Liver (tissue), 9 donors: ENCODE results near the gene MAP3K20. TPM values are rescaled to one million over a fixed set of nuclear protein-coding genes. Genes with fewer than 3 reads are reported as not detected.

Experiments used
- DNase-seq: peaks from one replicate; pipeline ENCODE4 v3.0.0-alpha.2; 2017; ENCODE audit warnings: low spot score
- H3K27ac ChIP-seq, 2 donors: one replicate each; pipeline ENCODE4 v1.7.0; 2013; ENCODE audit warnings: inconsistent platforms in 2 of 2, low read length in 2 of 2, control low read depth in 1 of 2, low read depth in 1 of 2, mild to moderate bottlenecking in 1 of 2
- H3K27me3 ChIP-seq, 4 donors: one replicate each; pipeline versions ENCODE4 v1.6.1 to v1.7.0; 2013; ENCODE audit warnings: low read length in 3 of 4, inconsistent platforms in 1 of 4, mild to moderate bottlenecking in 1 of 4, moderate library complexity in 1 of 4; ENCODE audit not compliant: control insufficient read depth in 4 of 4, insufficient read depth in 4 of 4
- H3K36me3 ChIP-seq, 4 donors: one replicate each; pipeline versions ENCODE4 v1.6.1 to v1.7.0; 2013; ENCODE audit warnings: low read length in 3 of 4, mild to moderate bottlenecking in 3 of 4, low read depth in 1 of 4, moderate library complexity in 1 of 4; ENCODE audit not compliant: control insufficient read depth in 4 of 4, insufficient read depth in 3 of 4
- H3K4me1 ChIP-seq, 4 donors: one replicate each; pipeline versions ENCODE4 v1.6.1 to v1.7.0; 2013; ENCODE audit warnings: low read length in 3 of 4, mild to moderate bottlenecking in 3 of 4, moderate library complexity in 1 of 4; ENCODE audit not compliant: control insufficient read depth in 4 of 4, insufficient read depth in 4 of 4
- H3K4me3 ChIP-seq, 3 donors: one replicate each; pipeline versions ENCODE4 v1.6.1 to v1.7.0; 2013; ENCODE audit warnings: low read length in 3 of 3, control low read depth in 1 of 3, low read depth in 1 of 3, mild to moderate bottlenecking in 1 of 3
- H3K9ac ChIP-seq, 2 donors: one replicate each; pipeline ENCODE4 v1.7.0; 2013; ENCODE audit warnings: low read length in 2 of 2, mild to moderate bottlenecking in 2 of 2, moderate library complexity in 2 of 2, control low read depth in 1 of 2, low read depth in 1 of 2
- H3K9me3 ChIP-seq, 4 donors: one replicate each; pipeline versions ENCODE4 v1.6.1 to v1.7.0; 2013; ENCODE audit warnings: low read length in 3 of 4; ENCODE audit not compliant: control insufficient read depth in 4 of 4
- EGR1 ChIP-seq, 2 donors: IDR thresholded peaks; 2 replicates each; pipeline ENCODE4 v1.6.1; 2016 to 2018; ENCODE audit warnings: antibody characterized with exemption in 2 of 2, low read depth in 2 of 2
- FOXA1 ChIP-seq: IDR thresholded peaks from 2 replicates; pipeline ENCODE4 v1.6.1; 2016; ENCODE audit warnings: antibody characterized with exemption
- FOXA2 ChIP-seq: IDR thresholded peaks from 2 replicates; pipeline ENCODE4 v1.6.1; 2016; ENCODE audit warnings: antibody characterized with exemption
- GABPA ChIP-seq, 2 donors: IDR thresholded peaks in 1 of 2; conservative IDR thresholded peaks in 1 of 2; 2 replicates each; pipeline ENCODE4 v1.6.1; 2016; ENCODE audit warnings: antibody characterized with exemption in 2 of 2, mild to moderate bottlenecking in 1 of 2, moderate library complexity in 1 of 2
- HNF4A ChIP-seq, 2 donors: conservative IDR thresholded peaks; 2 replicates each; pipeline ENCODE4 v1.6.1; 2016; ENCODE audit warnings: antibody characterized with exemption in 2 of 2, mild to moderate bottlenecking in 2 of 2
- HNF4G ChIP-seq: IDR thresholded peaks from 2 replicates; pipeline ENCODE4 v1.6.1; 2016; ENCODE audit warnings: antibody characterized with exemption
- JUND ChIP-seq, 2 donors: IDR thresholded peaks; 2 replicates each; pipeline ENCODE4 v1.6.1; 2016; ENCODE audit warnings: antibody characterized with exemption in 2 of 2
- NR2F2 ChIP-seq: IDR thresholded peaks from 2 replicates; pipeline ENCODE4 v1.6.1; 2016; ENCODE audit warnings: antibody characterized with exemption
- RAD21 ChIP-seq, 2 donors: IDR thresholded peaks; 2 replicates each; pipeline ENCODE4 v1.6.1; 2016; ENCODE audit warnings: antibody characterized with exemption in 2 of 2, mild to moderate bottlenecking in 2 of 2
- RXRA ChIP-seq, 2 donors: IDR thresholded peaks; 2 replicates each; pipeline ENCODE4 v1.6.1; 2017 to 2018; ENCODE audit warnings: antibody characterized with exemption in 2 of 2, mild to moderate bottlenecking in 1 of 2
- SP1 ChIP-seq: IDR thresholded peaks from 2 replicates; pipeline ENCODE4 v1.6.1; 2018; ENCODE audit warnings: antibody characterized with exemption, mild to moderate bottlenecking
- TAF1 ChIP-seq: conservative IDR thresholded peaks from 2 replicates; pipeline ENCODE4 v1.6.1; 2016; ENCODE audit warnings: antibody characterized with exemption, mild to moderate bottlenecking
- YY1 ChIP-seq: IDR thresholded peaks from 2 replicates; pipeline ENCODE4 v1.6.1; 2016; ENCODE audit warnings: antibody characterized with exemption, mild to moderate bottlenecking
- WGBS: extraction: QIAGEN DNeasy Blood & Tissue Kit; methylation state at CpG from one replicate; pipeline ENCODE4 v1.1.7; 2013; 5-methylcytosine and 5-hydroxymethylcytosine counted together
- polyA plus RNA-seq, 2 donors: library from polyadenylated mRNA; stranded (reverse) in 1 of 2; unstranded in 1 of 2; fragments of 200-250 nt in 1 of 2; fragments of >200 nt in 1 of 2; fragmentation: Nextera tagmentation in 1 of 2; extraction: Ambion mirVana in 1 of 2; gene quantifications; one replicate each; pipeline versions ENCODE4 v1.2.1 to v1.2.3, GENCODE V29; 2013 to 2015
- total RNA-seq, 2 donors: library from RNA; depleted of rRNA; stranded (reverse); fragments of >200 nt; gene quantifications; one replicate each; pipeline ENCODE4 v1.2.3, GENCODE V29; 2014
- TF ChIP-seq, protein P1 (sequence below): IDR thresholded peaks from 2 replicates; pipeline ENCODE4 v1.6.1; 2016; ENCODE audit warnings: antibody characterized with exemption
- TF ChIP-seq, protein P2 (sequence below): IDR thresholded peaks from 2 replicates; pipeline ENCODE4 v1.6.1; 2016; ENCODE audit warnings: antibody characterized with exemption
- TF ChIP-seq, protein P3 (sequence below): IDR thresholded peaks from 2 replicates; pipeline ENCODE4 v1.6.1; 2016; ENCODE audit warnings: antibody characterized with exemption
- TF ChIP-seq, protein P4 (sequence below): fragments of 150-350 bp; IDR thresholded peaks from 2 replicates; pipeline ENCODE4 v1.5.1; 2017; ENCODE audit warnings: improper control_type of control experiment, low read depth, low read length; ENCODE audit not compliant: missing input control
- TF ChIP-seq, protein P5 (sequence below): IDR thresholded peaks from 2 replicates; pipeline ENCODE4 v1.6.1; 2016; ENCODE audit warnings: antibody characterized with exemption, mild to moderate bottlenecking
- donor health status: healthy.
- donor health status: healthy.
- donor health status: healthy.
- donor health status: healthy.
- donor health status: healthy.

Gene MAP3K20
- total and polyA plus RNA-seq, 4 donors, result 9.1 to 22.6 (median 14.9) TPM

DNA sequence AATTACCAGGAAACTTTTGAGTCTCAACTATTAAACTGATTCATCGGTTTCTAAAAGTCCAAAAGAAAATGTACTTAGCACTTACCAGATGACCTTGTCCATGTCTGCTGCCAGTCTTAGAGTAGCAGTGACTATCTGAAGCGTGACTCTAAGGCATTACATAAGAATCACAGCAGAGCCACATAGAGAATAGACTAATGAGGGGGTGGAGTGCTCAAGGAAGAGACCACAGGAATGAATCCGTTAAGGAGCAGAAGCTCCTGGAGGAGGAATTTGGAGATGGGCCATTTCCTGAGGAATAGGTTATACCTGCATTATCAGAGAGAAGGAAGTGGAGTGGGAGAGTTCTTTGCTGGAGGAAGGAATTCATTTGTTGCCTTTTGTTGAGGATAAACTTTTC is 116.0 kb downstream of the MAP3K20 start:
- no peak for DNase-seq
- WGBS, result 89% methylated on average over 3 of the region's 3 CpGs
- no peak overlapping the region for H3K27ac ChIP-seq

DNA sequence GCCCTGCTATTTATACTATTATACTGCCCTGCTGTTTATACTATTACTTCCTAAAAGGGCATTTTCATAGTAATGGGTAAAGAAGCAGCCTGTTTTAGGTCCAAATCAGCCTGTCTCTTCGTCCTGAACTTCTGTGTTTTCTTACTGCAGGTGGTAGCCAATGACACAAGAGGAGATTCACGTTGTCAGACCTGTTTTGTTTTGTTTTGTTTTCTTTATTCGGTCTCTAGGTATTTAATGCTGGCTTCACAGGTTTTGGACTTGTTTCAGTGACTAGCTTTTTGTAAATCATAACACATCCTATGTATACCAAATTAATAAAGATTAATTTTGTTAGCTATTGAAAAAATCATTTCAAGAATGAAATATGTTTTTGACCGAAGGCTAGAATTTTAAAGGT is 116.4 kb downstream of the MAP3K20 start:
- peaks cover 0 to 9% (median 1%) of the 10 kb centered on the region in 4 donors for H3K36me3 ChIP-seq
- TF ChIP-seq, protein P1, sequence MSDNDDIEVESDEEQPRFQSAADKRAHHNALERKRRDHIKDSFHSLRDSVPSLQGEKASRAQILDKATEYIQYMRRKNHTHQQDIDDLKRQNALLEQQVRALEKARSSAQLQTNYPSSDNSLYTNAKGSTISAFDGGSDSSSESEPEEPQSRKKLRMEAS, result no peak
- TF ChIP-seq, protein P2, sequence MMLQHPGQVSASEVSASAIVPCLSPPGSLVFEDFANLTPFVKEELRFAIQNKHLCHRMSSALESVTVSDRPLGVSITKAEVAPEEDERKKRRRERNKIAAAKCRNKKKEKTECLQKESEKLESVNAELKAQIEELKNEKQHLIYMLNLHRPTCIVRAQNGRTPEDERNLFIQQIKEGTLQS, result no peak
- TF ChIP-seq FOXA2 (no peak), HNF4G (no peak), RAD21 (IDR thresholded peaks at IDR 0.05) (no peak), SP1 (no peak), GABPA (IDR thresholded peaks at IDR 0.05 in 1 of 2, conservative IDR thresholded peaks at IDR 0.05 in 1 of 2) (no peak), RXRA (IDR thresholded peaks at IDR 0.05) (no peak)
- 89% methylated on average over 4 of the region's 4 CpGs for WGBS
- H3K27me3 ChIP-seq, result no peaks in the 10 kb centered on the region
- H3K4me3 ChIP-seq, result no peak overlapping the region
- peaks cover 0 to 3% (median 1%) of the 10 kb centered on the region in 4 donors for H3K4me1 ChIP-seq
- DNase-seq, result no peak
- no peaks in the 10 kb centered on the region for H3K9me3 ChIP-seq
- H3K27ac ChIP-seq, result no peak overlapping the region
- H3K9ac ChIP-seq, result no peak overlapping the region

More for the DNA sequence above, 116.0 kb downstream of the MAP3K20 start:
- Histone ChIP-seq H3K9ac (no peak overlapping the region), H3K9me3 (no peaks in the 10 kb centered on the region), H3K4me3 (no peak overlapping the region), H3K4me1 (peaks cover 0 to 3% (median 1%) of the 10 kb centered on the region in 4 donors), H3K36me3 (peaks cover 0 to 9% (median 1%) of the 10 kb centered on the region in 4 donors), H3K27me3 (no peaks in the 10 kb centered on the region)
- TF ChIP-seq NR2F2, result no peak
- no peak for TF ChIP-seq FOXA2
- TF ChIP-seq, protein P2, result no peak
- no peak for TF ChIP-seq HNF4A (conservative IDR thresholded peaks at IDR 0.05)

DNA sequence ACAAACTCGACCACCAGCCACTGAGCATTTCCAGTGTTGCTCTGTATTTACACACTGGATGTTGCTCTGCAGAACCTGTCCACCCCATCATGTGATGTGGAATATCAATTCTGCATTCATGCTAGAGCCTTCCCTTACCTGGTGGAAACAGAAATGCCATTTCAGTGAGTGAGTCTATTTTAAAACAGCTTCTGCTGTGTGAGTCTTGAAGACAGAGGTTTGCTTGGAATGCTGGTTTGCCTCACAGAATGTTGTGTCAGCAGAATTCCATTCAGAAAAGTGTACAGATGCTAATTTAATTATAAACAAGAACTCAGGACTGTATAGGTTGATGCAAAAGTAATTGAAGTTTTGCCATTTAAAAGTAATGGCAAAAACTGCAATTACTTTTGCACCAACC is 118.3 kb downstream of the MAP3K20 start:
- TF ChIP-seq FOXA1 (no peak), TAF1 (no peak), JUND (IDR thresholded peaks at IDR 0.05) (no peak), HNF4G (no peak), GABPA (IDR thresholded peaks at IDR 0.05 in 1 of 2, conservative IDR thresholded peaks at IDR 0.05 in 1 of 2) (no peak), EGR1 (IDR thresholded peaks at IDR 0.05; ENCODE audit: low read depth in 2 of 2) (no peak), FOXA2 (no peak), YY1 (no peak)
- TF ChIP-seq, protein P1, result no peak
- TF ChIP-seq, protein P3, sequence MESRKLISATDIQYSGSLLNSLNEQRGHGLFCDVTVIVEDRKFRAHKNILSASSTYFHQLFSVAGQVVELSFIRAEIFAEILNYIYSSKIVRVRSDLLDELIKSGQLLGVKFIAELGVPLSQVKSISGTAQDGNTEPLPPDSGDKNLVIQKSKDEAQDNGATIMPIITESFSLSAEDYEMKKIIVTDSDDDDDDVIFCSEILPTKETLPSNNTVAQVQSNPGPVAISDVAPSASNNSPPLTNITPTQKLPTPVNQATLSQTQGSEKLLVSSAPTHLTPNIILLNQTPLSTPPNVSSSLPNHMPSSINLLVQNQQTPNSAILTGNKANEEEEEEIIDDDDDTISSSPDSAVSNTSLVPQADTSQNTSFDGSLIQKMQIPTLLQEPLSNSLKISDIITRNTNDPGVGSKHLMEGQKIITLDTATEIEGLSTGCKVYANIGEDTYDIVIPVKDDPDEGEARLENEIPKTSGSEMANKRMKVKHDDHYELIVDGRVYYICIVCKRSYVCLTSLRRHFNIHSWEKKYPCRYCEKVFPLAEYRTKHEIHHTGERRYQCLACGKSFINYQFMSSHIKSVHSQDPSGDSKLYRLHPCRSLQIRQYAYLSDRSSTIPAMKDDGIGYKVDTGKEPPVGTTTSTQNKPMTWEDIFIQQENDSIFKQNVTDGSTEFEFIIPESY, result no peak
- TF ChIP-seq, protein P4, sequence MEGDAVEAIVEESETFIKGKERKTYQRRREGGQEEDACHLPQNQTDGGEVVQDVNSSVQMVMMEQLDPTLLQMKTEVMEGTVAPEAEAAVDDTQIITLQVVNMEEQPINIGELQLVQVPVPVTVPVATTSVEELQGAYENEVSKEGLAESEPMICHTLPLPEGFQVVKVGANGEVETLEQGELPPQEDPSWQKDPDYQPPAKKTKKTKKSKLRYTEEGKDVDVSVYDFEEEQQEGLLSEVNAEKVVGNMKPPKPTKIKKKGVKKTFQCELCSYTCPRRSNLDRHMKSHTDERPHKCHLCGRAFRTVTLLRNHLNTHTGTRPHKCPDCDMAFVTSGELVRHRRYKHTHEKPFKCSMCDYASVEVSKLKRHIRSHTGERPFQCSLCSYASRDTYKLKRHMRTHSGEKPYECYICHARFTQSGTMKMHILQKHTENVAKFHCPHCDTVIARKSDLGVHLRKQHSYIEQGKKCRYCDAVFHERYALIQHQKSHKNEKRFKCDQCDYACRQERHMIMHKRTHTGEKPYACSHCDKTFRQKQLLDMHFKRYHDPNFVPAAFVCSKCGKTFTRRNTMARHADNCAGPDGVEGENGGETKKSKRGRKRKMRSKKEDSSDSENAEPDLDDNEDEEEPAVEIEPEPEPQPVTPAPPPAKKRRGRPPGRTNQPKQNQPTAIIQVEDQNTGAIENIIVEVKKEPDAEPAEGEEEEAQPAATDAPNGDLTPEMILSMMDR, result no peak
- TF ChIP-seq, protein P5, sequence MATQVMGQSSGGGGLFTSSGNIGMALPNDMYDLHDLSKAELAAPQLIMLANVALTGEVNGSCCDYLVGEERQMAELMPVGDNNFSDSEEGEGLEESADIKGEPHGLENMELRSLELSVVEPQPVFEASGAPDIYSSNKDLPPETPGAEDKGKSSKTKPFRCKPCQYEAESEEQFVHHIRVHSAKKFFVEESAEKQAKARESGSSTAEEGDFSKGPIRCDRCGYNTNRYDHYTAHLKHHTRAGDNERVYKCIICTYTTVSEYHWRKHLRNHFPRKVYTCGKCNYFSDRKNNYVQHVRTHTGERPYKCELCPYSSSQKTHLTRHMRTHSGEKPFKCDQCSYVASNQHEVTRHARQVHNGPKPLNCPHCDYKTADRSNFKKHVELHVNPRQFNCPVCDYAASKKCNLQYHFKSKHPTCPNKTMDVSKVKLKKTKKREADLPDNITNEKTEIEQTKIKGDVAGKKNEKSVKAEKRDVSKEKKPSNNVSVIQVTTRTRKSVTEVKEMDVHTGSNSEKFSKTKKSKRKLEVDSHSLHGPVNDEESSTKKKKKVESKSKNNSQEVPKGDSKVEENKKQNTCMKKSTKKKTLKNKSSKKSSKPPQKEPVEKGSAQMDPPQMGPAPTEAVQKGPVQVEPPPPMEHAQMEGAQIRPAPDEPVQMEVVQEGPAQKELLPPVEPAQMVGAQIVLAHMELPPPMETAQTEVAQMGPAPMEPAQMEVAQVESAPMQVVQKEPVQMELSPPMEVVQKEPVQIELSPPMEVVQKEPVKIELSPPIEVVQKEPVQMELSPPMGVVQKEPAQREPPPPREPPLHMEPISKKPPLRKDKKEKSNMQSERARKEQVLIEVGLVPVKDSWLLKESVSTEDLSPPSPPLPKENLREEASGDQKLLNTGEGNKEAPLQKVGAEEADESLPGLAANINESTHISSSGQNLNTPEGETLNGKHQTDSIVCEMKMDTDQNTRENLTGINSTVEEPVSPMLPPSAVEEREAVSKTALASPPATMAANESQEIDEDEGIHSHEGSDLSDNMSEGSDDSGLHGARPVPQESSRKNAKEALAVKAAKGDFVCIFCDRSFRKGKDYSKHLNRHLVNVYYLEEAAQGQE, result no peak
- TF ChIP-seq, protein P2, result no peak
- 92% methylated on average over 1 of the region's 1 CpG for WGBS
- H3K4me3 ChIP-seq, result no peak overlapping the region
- no peak overlapping the region for H3K27ac ChIP-seq
- H3K9me3 ChIP-seq, result no peaks in the 10 kb centered on the region
- H3K27me3 ChIP-seq, result no peaks in the 10 kb centered on the region
- no peaks in the 10 kb centered on the region for H3K4me1 ChIP-seq
- H3K36me3 ChIP-seq, result peaks cover 0 to 17% (median 7%) of the 10 kb centered on the region in 4 donors
- DNase-seq, result no peak
- H3K9ac ChIP-seq, result no peak overlapping the region
